ENCODE data around the gene KIF21A.

DNA sequence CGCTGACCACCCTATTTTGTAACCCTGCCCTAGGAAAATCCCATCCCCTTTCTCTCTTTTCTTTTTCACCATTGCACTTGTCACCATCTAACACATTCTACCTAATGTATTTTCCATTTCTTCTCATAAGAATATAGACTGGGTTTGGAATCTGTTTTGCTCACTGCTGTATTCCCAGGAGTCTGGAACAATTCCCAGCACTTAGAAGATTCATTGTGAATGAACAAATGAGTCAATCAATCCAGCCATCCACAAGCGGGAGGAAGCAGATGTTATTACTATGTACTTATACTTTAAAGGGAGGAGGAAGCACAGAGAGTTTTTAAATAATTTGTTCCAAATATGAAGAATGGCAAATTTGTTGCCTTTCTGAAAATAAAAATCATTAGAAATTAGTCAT lies 142.1 kb downstream of the KIF21A start:
- TF ChIP-seq EZH2 (IDR thresholded peaks at IDR 0.05) (no peak), POLR2AphosphoS5 (IDR thresholded peaks at IDR 0.05; ENCODE audit: borderline replicate concordance, low read depth, low read length) (no peak), FOXP2 (optimal IDR thresholded peaks at IDR 0.05; ENCODE audit: control extremely low read depth, extremely low read length, insufficient read depth) (no peak)
